Naive thymus-derived CD4-positive, alpha-beta T cell (primary cell): Measurements from ENCODE around the gene HJV. TPM values are rescaled to one million over a fixed set of nuclear protein-coding genes. Genes with fewer than 3 reads are reported as not detected.

Source experiments
- ATAC-seq: fragments of 150-1000 bp; cut with Tn5 transposase; 2 replicates; pipeline ENCODE4 v1.10.0; 2021; ENCODE audit warnings: mild to moderate bottlenecking, moderate library complexity
- CTCF ChIA-PET: fragments of 350-600 bp; sonication (Branson Sonifier 250); formaldehyde crosslinking; loops from one replicate; lab custom pipeline; 2021; ENCODE audit warnings: antibody characterized with exemption; lab: Charles Lee
- POLR2A ChIA-PET: fragments of 350-600 bp; sonication (Branson Sonifier 250); formaldehyde crosslinking; loops from one replicate; lab custom pipeline; 2021; ENCODE audit warnings: antibody characterized with exemption, inconsistent platforms; lab: Charles Lee
- DNase-seq, 9 donors: peaks; one replicate each; pipeline versions ENCODE4 v3.0.0 to v3.0.0-alpha.2; 2020 to 2022; ENCODE audit warnings: mixed read lengths in 1 of 9
- H3K27ac ChIP-seq: one replicate; pipeline ENCODE4 v1.7.0; 2013; ENCODE audit warnings: mild to moderate bottlenecking, low read depth, low read length, moderate library complexity
- H3K27me3 ChIP-seq, 2 donors: one replicate each; pipeline ENCODE4 v1.7.0; 2013; ENCODE audit warnings: low read length in 2 of 2, mild to moderate bottlenecking in 2 of 2, moderate library complexity in 2 of 2; ENCODE audit not compliant: control insufficient read depth in 2 of 2, insufficient read depth in 2 of 2
- H3K36me3 ChIP-seq, 3 experiments: 1 replicate in 2 of 3; 2 replicates in 1 of 3; pipeline ENCODE4 v1.7.0; 2013; ENCODE audit warnings: low read length in 3 of 3, mild to moderate bottlenecking in 3 of 3, moderate library complexity in 1 of 3; ENCODE audit not compliant: insufficient read depth in 3 of 3, control insufficient read depth in 2 of 3
- H3K4me1 ChIP-seq, 2 donors: one replicate each; pipeline ENCODE4 v1.7.0; 2013; ENCODE audit warnings: low read length in 2 of 2, mild to moderate bottlenecking in 2 of 2, moderate library complexity in 1 of 2; ENCODE audit not compliant: control insufficient read depth in 2 of 2, insufficient read depth in 2 of 2
- H3K4me3 ChIP-seq: 2 replicates; pipeline ENCODE4 v1.7.0; 2013; ENCODE audit warnings: mild to moderate bottlenecking, low read length
- H3K9me3 ChIP-seq, 3 experiments: 1 replicate in 2 of 3; 2 replicates in 1 of 3; pipeline ENCODE4 v1.7.0; 2013; ENCODE audit warnings: low read length in 3 of 3; ENCODE audit not compliant: control insufficient read depth in 2 of 3
- H3K27ac Mint-ChIP-seq, 9 donors: one replicate each; pipeline ENCODE4 v1.8.0; 2020 to 2022; ENCODE audit warnings: mixed read lengths in 9 of 9, mild to moderate bottlenecking in 8 of 9, moderate library complexity in 5 of 9, inconsistent platforms in 2 of 9
- H3K27me3 Mint-ChIP-seq, 5 donors: one replicate each; pipeline ENCODE4 v1.8.0; 2021 to 2022; ENCODE audit warnings: mixed read lengths in 5 of 5, mild to moderate bottlenecking in 1 of 5
- H3K36me3 Mint-ChIP-seq, 5 donors: one replicate each; pipeline ENCODE4 v1.8.0; 2020 to 2022; ENCODE audit warnings: mixed read lengths in 5 of 5, mild to moderate bottlenecking in 3 of 5, inconsistent platforms in 1 of 5
- H3K4me1 Mint-ChIP-seq, 7 donors: one replicate each; pipeline ENCODE4 v1.8.0; 2020 to 2022; ENCODE audit warnings: mixed read lengths in 7 of 7, mild to moderate bottlenecking in 3 of 7, inconsistent platforms in 1 of 7
- H3K4me3 Mint-ChIP-seq, 10 donors: one replicate each; pipeline ENCODE4 v1.8.0; 2020 to 2022; ENCODE audit warnings: mild to moderate bottlenecking in 10 of 10, mixed read lengths in 10 of 10, moderate library complexity in 6 of 10, inconsistent platforms in 2 of 10
- H3K9me3 Mint-ChIP-seq, 11 donors: one replicate each; pipeline ENCODE4 v1.8.0; 2020 to 2022; ENCODE audit warnings: mixed read lengths in 11 of 11, mild to moderate bottlenecking in 4 of 11, inconsistent platforms in 1 of 11, moderate library complexity in 1 of 11
- intact Hi-C, 2 donors: fragments of 100-400 bp; cut with micrococcal nuclease; formaldehyde crosslinking; loops; one replicate each; pipeline ENCODE4 v1.15.1; 2023
- polyA plus RNA-seq, 2 donors: library from polyadenylated mRNA; unstranded; fragments of 300-500 nt; fragmentation: Illumina TruSeq; gene quantifications; one replicate each; pipeline ENCODE4 v1.2.3, GENCODE V29; 2021
- total RNA-seq, 6 experiments: library from RNA in 5 of 6; stranded (reverse) in 5 of 6; gene quantifications; 1 replicate in 5 of 6; 2 replicates in 1 of 6; pipeline ENCODE4 v1.2.3 and lab custom pipeline; 2021 to 2026

HJV gene
- total and polyA plus RNA-seq, 7 experiments from 2014 or later = not detected

GRCh38 chr1:145985129-145985501, 36.4 kb downstream of the HJV start:
- intact Hi-C loops = no loop called here
- no peaks in the 10 kb centered on the region for H3K27me3 Mint-ChIP-seq
- peaks cover 27 to 72% (median 42%) of the 10 kb centered on the region in 7 donors for H3K4me1 Mint-ChIP-seq
- H3K4me1 ChIP-seq = peaks cover 50 to 76% of the 10 kb centered on the region in 2 donors
- peak overlapping the region in 7 of 9 donors; percentile 70 to 97 (median 85) for H3K27ac Mint-ChIP-seq
- DNase-seq (no peak), ATAC-seq (peak; percentile 1)
- peak overlapping the region in 9 of 10 donors; percentile 51 to 76 (median 65) for H3K4me3 Mint-ChIP-seq
- ChIA-PET POLR2A (interaction anchor here (0.9 to 24.3 kb wide), 5 partner anchors 19 to 52 kb away, joined by 5 to 1779 read pairs (median 5); partner anchors contain the start of genes ANKRD34A, HJV, LIX1L and POLR3GL), CTCF (interaction anchor here (0.7 to 1.4 kb wide), 2 partner anchors 8 to 11 kb away, joined by 5 to 6 read pairs; partner anchors contain the start of gene TXNIP)
- no peak overlapping the region for H3K4me3 ChIP-seq
- no peaks in the 10 kb centered on the region for H3K36me3 ChIP-seq
- no peaks in the 10 kb centered on the region for H3K9me3 ChIP-seq
- no peaks in the 10 kb centered on the region for H3K27me3 ChIP-seq
- peaks cover 0 to 3% (median 0%) of the 10 kb centered on the region in 5 donors for H3K36me3 Mint-ChIP-seq
- peaks cover 0 to 4% (median 0%) of the 10 kb centered on the region in 11 donors for H3K9me3 Mint-ChIP-seq
- peak overlapping the region; percentile 40 for H3K27ac ChIP-seq

DNA sequence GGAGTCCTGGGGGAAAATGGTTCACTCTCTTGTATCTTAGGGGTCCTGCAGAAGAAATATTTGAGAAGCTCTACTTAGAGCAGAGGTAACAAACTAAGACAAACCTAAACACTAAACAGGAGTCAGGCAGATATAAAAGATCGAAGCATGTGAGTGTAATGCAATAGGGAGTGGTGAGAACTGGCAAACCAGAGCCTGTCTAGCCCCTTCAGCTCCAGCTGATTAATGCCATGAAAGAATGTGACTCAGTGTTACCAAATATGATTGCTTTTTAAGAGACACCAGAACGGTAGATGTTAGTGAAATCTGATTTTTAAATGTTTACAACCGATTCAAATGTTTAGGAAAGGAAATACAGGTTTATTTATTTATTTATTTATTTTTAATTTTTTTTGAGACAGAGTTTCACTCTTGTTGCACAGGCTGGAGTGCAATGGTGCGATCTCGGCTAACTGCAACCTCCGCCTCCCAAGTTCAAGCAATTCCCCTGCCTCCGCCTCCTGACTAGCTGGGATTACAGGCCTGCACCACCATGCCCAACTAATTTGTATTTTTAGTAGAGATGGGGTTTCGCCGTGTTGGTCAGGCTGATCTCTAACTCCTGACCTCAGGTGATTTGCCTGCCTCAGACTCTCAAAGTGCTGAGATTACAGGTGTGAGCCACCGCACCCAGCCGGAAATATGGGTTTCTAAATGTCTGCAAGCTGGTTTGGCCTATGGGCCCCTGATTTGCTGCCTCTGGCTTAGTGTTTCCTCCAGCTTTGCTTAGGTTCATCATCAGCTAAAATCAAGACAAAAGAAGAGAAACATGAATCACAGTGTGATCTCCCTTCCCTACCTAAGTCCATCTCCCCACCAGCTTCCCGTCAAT, 37.3 kb downstream of the HJV start:
- ChIA-PET POLR2A (interaction anchor here (0.9 to 24.3 kb wide), 5 partner anchors 18 to 53 kb away, joined by 5 to 1779 read pairs (median 5); partner anchors contain the start of genes ANKRD34A, HJV, LIX1L and POLR3GL), CTCF (interaction anchor here (0.7 to 1.4 kb wide), 2 partner anchors 9 to 12 kb away, joined by 5 to 6 read pairs; partner anchors contain the start of gene TXNIP)
- no peaks in the 10 kb centered on the region for H3K9me3 ChIP-seq
- DNase-seq (peak in 2 of 9 donors; percentile 13 to 37), ATAC-seq (no peak)
- Mint-ChIP-seq H3K27ac (peak overlapping the region in 7 of 9 donors; percentile 70 to 97 (median 85)), H3K4me1 (peaks cover 21 to 70% (median 40%) of the 10 kb centered on the region in 7 donors), H3K4me3 (peak overlapping the region in 9 of 10 donors; percentile 51 to 76 (median 66)), H3K36me3 (peaks cover 0 to 3% (median 0%) of the 10 kb centered on the region in 5 donors), H3K9me3 (peaks cover 0 to 4% (median 0%) of the 10 kb centered on the region in 11 donors), H3K27me3 (no peaks in the 10 kb centered on the region)
- H3K27ac ChIP-seq = peak overlapping the region; percentile 40
- H3K36me3 ChIP-seq = no peaks in the 10 kb centered on the region
- peaks cover 60 to 83% of the 10 kb centered on the region in 2 donors for H3K4me1 ChIP-seq
- no peaks in the 10 kb centered on the region for H3K27me3 ChIP-seq
- H3K4me3 ChIP-seq = no peak overlapping the region
- intact Hi-C loops = no loop called here

GRCh38 chr1:145983206-145983675, 38.3 kb downstream of the HJV start:
- no peak overlapping the region for H3K4me3 ChIP-seq
- Mint-ChIP-seq H3K9me3 (no peaks in the 10 kb centered on the region), H3K27me3 (no peaks in the 10 kb centered on the region), H3K36me3 (no peaks in the 10 kb centered on the region), H3K4me1 (peaks cover 12 to 61% (median 31%) of the 10 kb centered on the region in 7 donors), H3K4me3 (peak overlapping the region in 5 of 10 donors; percentile 0 to 37 (median 27)), H3K27ac (peak overlapping the region in 6 of 9 donors; percentile 1 to 83 (median 22))
- DNase-seq (no peak), ATAC-seq (no peak)
- ChIA-PET CTCF (interaction anchor here (0.6 to 8.1 kb wide), 2 partner anchors 10 to 20 kb away, joined by 3 to 193 read pairs; partner anchors contain the start of gene TXNIP), POLR2A (interaction anchor here (7.4 to 24.3 kb wide), 2 partner anchors 19 to 21 kb away, joined by 89 to 1779 read pairs; partner anchors contain the start of genes ANKRD34A, HJV, POLR3GL and TXNIP)
- H3K36me3 ChIP-seq = no peaks in the 10 kb centered on the region
- no peaks in the 10 kb centered on the region for H3K27me3 ChIP-seq
- intact Hi-C loops = no loop called here
- peaks cover 69 to 84% of the 10 kb centered on the region in 2 donors for H3K4me1 ChIP-seq
- no peaks in the 10 kb centered on the region for H3K9me3 ChIP-seq
- H3K27ac ChIP-seq = peak overlapping the region; percentile 82

DNA sequence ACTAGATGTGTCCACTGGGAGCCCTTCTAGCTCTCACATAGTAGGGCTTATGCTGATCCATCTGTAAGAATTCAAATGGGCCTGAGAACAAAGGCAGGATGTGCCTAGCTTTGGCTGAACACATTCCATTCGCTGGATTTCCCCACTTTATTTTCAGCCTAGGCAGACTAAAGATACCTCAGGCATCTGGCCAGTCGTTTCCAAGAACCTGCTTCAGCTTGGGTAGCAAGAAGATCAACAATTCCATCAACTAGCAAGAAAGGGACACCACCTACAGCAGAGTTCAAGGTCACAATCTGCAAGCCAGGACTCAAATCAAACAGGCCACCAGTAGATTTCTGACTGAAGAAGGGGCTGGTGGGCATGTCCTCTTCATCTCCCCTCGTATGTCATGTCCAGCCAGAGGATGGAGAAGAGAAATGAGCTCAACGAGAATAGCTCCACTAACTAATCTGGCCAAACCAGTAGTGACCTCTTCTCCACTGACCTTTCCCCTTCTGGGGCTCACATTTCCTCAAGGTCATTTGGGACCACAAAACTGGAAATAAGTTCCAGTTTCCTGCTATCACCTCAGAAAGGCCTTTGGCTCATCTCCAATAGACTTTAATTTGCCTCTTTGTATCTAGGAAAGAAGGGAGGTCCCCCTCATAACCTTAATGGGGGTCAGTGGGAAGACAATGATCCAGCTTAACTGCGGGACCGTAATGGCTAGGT, 39.4 kb downstream of the HJV start:
- no peak for DNase-seq
- peaks cover 0 to 6% (median 0%) of the 10 kb centered on the region in 5 donors for H3K36me3 Mint-ChIP-seq
- peak overlapping the region in 8 of 10 donors; percentile 10 to 65 (median 32) for H3K4me3 Mint-ChIP-seq
- Histone ChIP-seq H3K36me3 (no peaks in the 10 kb centered on the region), H3K4me1 (peaks cover 80 to 87% of the 10 kb centered on the region in 2 donors), H3K27me3 (no peaks in the 10 kb centered on the region), H3K4me3 (no peak overlapping the region), H3K9me3 (no peaks in the 10 kb centered on the region), H3K27ac (peak overlapping the region; percentile 82)
- peak overlapping the region in 4 of 9 donors; percentile 19 to 79 (median 48) for H3K27ac Mint-ChIP-seq
- no peaks in the 10 kb centered on the region for H3K9me3 Mint-ChIP-seq
- no peaks in the 10 kb centered on the region for H3K27me3 Mint-ChIP-seq
- intact Hi-C loops = no loop called here
- CTCF ChIA-PET = interaction anchor here (1.3 to 8.1 kb wide), 4 partner anchors 11 to 137 kb away, joined by 5 to 233 read pairs (median 124); partner anchors contain the start of genes ANKRD34A, NUDT17, POLR3GL and TXNIP
- POLR2A ChIA-PET = interaction anchor here (0.5 to 24.3 kb wide), 6 partner anchors 13 to 118 kb away, joined by 3 to 1779 read pairs (median 5); partner anchors contain the start of genes ANKRD34A, HJV, LIX1L and POLR3GL
- no peak for ATAC-seq
- peaks cover 3 to 53% (median 22%) of the 10 kb centered on the region in 7 donors for H3K4me1 Mint-ChIP-seq

GRCh38 chr1:145980457-145980994, 41.0 kb downstream of the HJV start:
- peaks cover 0 to 6% (median 0%) of the 10 kb centered on the region in 5 donors for H3K36me3 Mint-ChIP-seq
- Histone ChIP-seq H3K4me1 (peaks cover 80 to 81% of the 10 kb centered on the region in 2 donors), H3K4me3 (peak overlapping the region; percentile 64), H3K36me3 (no peaks in the 10 kb centered on the region), H3K9me3 (no peaks in the 10 kb centered on the region), H3K27ac (peak overlapping the region; percentile 82), H3K27me3 (no peaks in the 10 kb centered on the region)
- peak overlapping the region in 1 of 10 donors; percentile 52 for H3K4me3 Mint-ChIP-seq
- H3K9me3 Mint-ChIP-seq = no peaks in the 10 kb centered on the region
- no peaks in the 10 kb centered on the region for H3K27me3 Mint-ChIP-seq
- H3K27ac Mint-ChIP-seq = no peak overlapping the region
- DNase-seq (no peak), ATAC-seq (no peak)
- ChIA-PET POLR2A (interaction anchor here (0.5 to 24.3 kb wide), 15 partner anchors 8 to 134 kb away, joined by 3 to 1779 read pairs (median 6); partner anchors contain the start of genes ANKRD34A, ANKRD35, HJV and LIX1L), CTCF (interaction anchor here (1.1 to 8.1 kb wide), 8 partner anchors 13 to 135 kb away, joined by 3 to 233 read pairs (median 24); partner anchors contain the start of genes ANKRD34A, LIX1L, NUDT17 and POLR3GL)
- peaks cover 0 to 45% (median 12%) of the 10 kb centered on the region in 7 donors for H3K4me1 Mint-ChIP-seq
- intact Hi-C loops = loop anchor here in 1 of 2 donors (1.0 kb wide), 1 partner anchor 8 kb away; no protein-coding TSS in a partner anchor
